Measurements from ENCODE around the gene CYTH1.
A peak's percentile ranks its signal among the peaks of the same experiment; 100 is the strongest.
"Not testable (repeated sequence)": the region's sequence is repeated elsewhere in the genome, so short reads cannot be mapped to it uniquely, and the experiment has no call there.

The CYTH1 gene

GRCh38 chr17:78673395-78673794 lies 108.7 kb downstream of the CYTH1 start:
- Mint-ChIP-seq H3K27ac (peak overlapping the region in 1 of 2 donors; percentile 71), H3K4me1 (ENCODE audit: low read depth in 2 of 2) (peaks cover 2 to 12% of the 10 kb centered on the region in 2 donors), H3K4me3 (no peak overlapping the region), H3K36me3 (ENCODE audit: insufficient read depth) (peaks cover 89% of the 10 kb centered on the region), H3K9me3 (no peaks in the 10 kb centered on the region), H3K27me3 (no peaks in the 10 kb centered on the region)
- DNase-seq, result no peak
- no peak for ATAC-seq (replicated peaks)

- Mint-ChIP-seq H3K4me1 (ENCODE audit: low read depth in 2 of 2) (peaks cover 2 to 12% of the 10 kb centered on the region in 2 donors), H3K27ac (no peak overlapping the region), H3K4me3 (no peak overlapping the region), H3K27me3 (no peaks in the 10 kb centered on the region), H3K36me3 (ENCODE audit: insufficient read depth) (peaks cover 90% of the 10 kb centered on the region), H3K9me3 (no peaks in the 10 kb centered on the region)
- ATAC-seq (replicated peaks) (no peak), DNase-seq (no peak)
Observed at GRCh38 chr17:78672871-78673371, 109.2 kb downstream of the CYTH1 start.

GRCh38 chr17:78672005-78672404 lies 110.1 kb downstream of the CYTH1 start:
- Mint-ChIP-seq H3K36me3 (ENCODE audit: insufficient read depth) (peaks cover 87% of the 10 kb centered on the region), H3K9me3 (no peaks in the 10 kb centered on the region), H3K4me3 (no peak overlapping the region), H3K4me1 (ENCODE audit: low read depth in 2 of 2) (peaks cover 5 to 15% of the 10 kb centered on the region in 2 donors), H3K27me3 (no peaks in the 10 kb centered on the region), H3K27ac (peak overlapping the region in 1 of 2 donors; percentile 57)
- ATAC-seq (replicated peaks) (no peak), DNase-seq (no peak)

- H3K27me3 Mint-ChIP-seq; ATAC-seq (replicated peaks); H3K4me3 Mint-ChIP-seq; DNase-seq; H3K9me3 Mint-ChIP-seq: not testable (repeated sequence)
- peaks cover 9 to 18% of the 10 kb centered on the region in 2 donors for H3K4me1 Mint-ChIP-seq (ENCODE audit: low read depth in 2 of 2)
- peaks cover 83% of the 10 kb centered on the region for H3K36me3 Mint-ChIP-seq (ENCODE audit: insufficient read depth)
- peak overlapping the region in 1 of 2 donors; percentile 57 for H3K27ac Mint-ChIP-seq
Observed at GRCh38 chr17:78671726-78672001, 110.4 kb downstream of the CYTH1 start.

GRCh38 chr17:78670850-78671725 lies 111.0 kb downstream of the CYTH1 start:
- peak overlapping the region in 1 of 2 donors; percentile 1 for H3K4me3 Mint-ChIP-seq
- H3K4me1 Mint-ChIP-seq (ENCODE audit: low read depth in 2 of 2), result peaks cover 14 to 24% of the 10 kb centered on the region in 2 donors
- H3K27me3 Mint-ChIP-seq, result no peaks in the 10 kb centered on the region
- DNase-seq (no peak), ATAC-seq (replicated peaks) (no peak)
- H3K9me3 Mint-ChIP-seq, result no peaks in the 10 kb centered on the region
- peak overlapping the region; percentile 72 to 79 for H3K27ac Mint-ChIP-seq
- H3K36me3 Mint-ChIP-seq (ENCODE audit: insufficient read depth), result peaks cover 78% of the 10 kb centered on the region

- Mint-ChIP-seq H3K27ac (peak overlapping the region; percentile 72 to 79), H3K4me3 (no peak overlapping the region), H3K4me1 (ENCODE audit: low read depth in 2 of 2) (peaks cover 23 to 34% of the 10 kb centered on the region in 2 donors), H3K36me3 (ENCODE audit: insufficient read depth) (peaks cover 67% of the 10 kb centered on the region), H3K27me3 (no peaks in the 10 kb centered on the region), H3K9me3 (no peaks in the 10 kb centered on the region)
- no peak for ATAC-seq (replicated peaks)
- no peak for DNase-seq
Observed at GRCh38 chr17:78669975-78670518, 112.0 kb downstream of the CYTH1 start.

GRCh38 chr17:78669256-78669974 lies 112.7 kb downstream of the CYTH1 start:
- DNase-seq, result no peak
- Mint-ChIP-seq H3K36me3 (ENCODE audit: insufficient read depth) (peaks cover 64% of the 10 kb centered on the region), H3K4me3 (peak overlapping the region in 1 of 2 donors; percentile 12), H3K9me3 (no peaks in the 10 kb centered on the region), H3K27me3 (no peaks in the 10 kb centered on the region), H3K27ac (peak overlapping the region; percentile 61 to 72), H3K4me1 (ENCODE audit: low read depth in 2 of 2) (peaks cover 23 to 40% of the 10 kb centered on the region in 2 donors)
- ATAC-seq (replicated peaks), result no peak

- H3K9me3 Mint-ChIP-seq, result no peaks in the 10 kb centered on the region
- no peaks in the 10 kb centered on the region for H3K27me3 Mint-ChIP-seq
- peaks cover 23 to 40% of the 10 kb centered on the region in 2 donors for H3K4me1 Mint-ChIP-seq (ENCODE audit: low read depth in 2 of 2)
- no peak for ATAC-seq (replicated peaks)
- H3K36me3 Mint-ChIP-seq (ENCODE audit: insufficient read depth), result peaks cover 59% of the 10 kb centered on the region
- peak overlapping the region in 1 of 2 donors; percentile 12 for H3K4me3 Mint-ChIP-seq
- DNase-seq, result no peak
- H3K27ac Mint-ChIP-seq, result peak overlapping the region; percentile 61 to 72
Observed at GRCh38 chr17:78668847-78669246, 113.2 kb downstream of the CYTH1 start.

GRCh38 chr17:78667741-78668640 lies 114.1 kb downstream of the CYTH1 start:
- Mint-ChIP-seq H3K27me3 (no peaks in the 10 kb centered on the region), H3K4me3 (no peak overlapping the region), H3K9me3 (no peaks in the 10 kb centered on the region), H3K27ac (no peak overlapping the region), H3K36me3 (ENCODE audit: insufficient read depth) (peaks cover 50% of the 10 kb centered on the region), H3K4me1 (ENCODE audit: low read depth in 2 of 2) (peaks cover 23 to 40% of the 10 kb centered on the region in 2 donors)
- DNase-seq, result no peak
- ATAC-seq (replicated peaks), result no peak

- peak overlapping the region; percentile 13 to 90 for H3K27ac Mint-ChIP-seq
- no peaks in the 10 kb centered on the region for H3K9me3 Mint-ChIP-seq
- peaks cover 23 to 40% of the 10 kb centered on the region in 2 donors for H3K4me1 Mint-ChIP-seq (ENCODE audit: low read depth in 2 of 2)
- ATAC-seq (replicated peaks), result no peak
- DNase-seq, result no peak
- no peaks in the 10 kb centered on the region for H3K27me3 Mint-ChIP-seq
- H3K36me3 Mint-ChIP-seq (ENCODE audit: insufficient read depth), result peaks cover 41% of the 10 kb centered on the region
- H3K4me3 Mint-ChIP-seq, result peak overlapping the region in 1 of 2 donors; percentile 78
Observed at GRCh38 chr17:78667091-78667490, 115.0 kb downstream of the CYTH1 start.

- Mint-ChIP-seq H3K4me3 (peak overlapping the region; percentile 39 to 78), H3K9me3 (no peaks in the 10 kb centered on the region), H3K4me1 (ENCODE audit: low read depth in 2 of 2) (peaks cover 23 to 40% of the 10 kb centered on the region in 2 donors), H3K27me3 (no peaks in the 10 kb centered on the region), H3K36me3 (ENCODE audit: insufficient read depth) (peaks cover 33% of the 10 kb centered on the region), H3K27ac (peak overlapping the region; percentile 30 to 90)
- ATAC-seq (replicated peaks), result peak; percentile 85
- peak; percentile 21 to 37 (median 36) for DNase-seq
Observed at GRCh38 chr17:78665952-78666920, 115.8 kb downstream of the CYTH1 start.

Data from effector memory CD8-positive, alpha-beta T cell (primary cell).